ENCODE measurements around the gene CXCL1. TPM values are rescaled to one million over a fixed set of nuclear protein-coding genes. Genes with fewer than 3 reads are reported as not detected.

CXCL1 gene
- total RNA-seq, 1 donor from 2014 or later: 8.2 TPM

DNA sequence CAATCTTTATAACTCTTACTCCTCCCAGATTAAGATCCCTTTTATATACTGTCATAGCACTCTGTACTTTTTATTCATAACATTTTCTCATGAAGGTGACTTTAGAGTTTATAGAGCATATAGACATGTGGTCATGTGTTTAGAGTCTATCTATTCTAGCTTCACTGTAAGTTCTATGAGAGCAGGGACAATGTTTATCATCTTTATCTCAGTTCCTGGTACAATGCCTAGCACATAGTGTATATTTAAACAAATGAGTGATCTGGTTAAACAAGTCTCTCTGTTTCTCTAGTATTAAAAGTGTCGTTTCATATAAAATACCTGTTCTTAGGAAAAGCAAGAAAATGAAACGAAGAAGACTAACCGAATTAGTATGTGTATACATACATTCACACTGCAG, 29.5 kb upstream of the CXCL1 start:
- TF ChIP-seq, protein P1, sequence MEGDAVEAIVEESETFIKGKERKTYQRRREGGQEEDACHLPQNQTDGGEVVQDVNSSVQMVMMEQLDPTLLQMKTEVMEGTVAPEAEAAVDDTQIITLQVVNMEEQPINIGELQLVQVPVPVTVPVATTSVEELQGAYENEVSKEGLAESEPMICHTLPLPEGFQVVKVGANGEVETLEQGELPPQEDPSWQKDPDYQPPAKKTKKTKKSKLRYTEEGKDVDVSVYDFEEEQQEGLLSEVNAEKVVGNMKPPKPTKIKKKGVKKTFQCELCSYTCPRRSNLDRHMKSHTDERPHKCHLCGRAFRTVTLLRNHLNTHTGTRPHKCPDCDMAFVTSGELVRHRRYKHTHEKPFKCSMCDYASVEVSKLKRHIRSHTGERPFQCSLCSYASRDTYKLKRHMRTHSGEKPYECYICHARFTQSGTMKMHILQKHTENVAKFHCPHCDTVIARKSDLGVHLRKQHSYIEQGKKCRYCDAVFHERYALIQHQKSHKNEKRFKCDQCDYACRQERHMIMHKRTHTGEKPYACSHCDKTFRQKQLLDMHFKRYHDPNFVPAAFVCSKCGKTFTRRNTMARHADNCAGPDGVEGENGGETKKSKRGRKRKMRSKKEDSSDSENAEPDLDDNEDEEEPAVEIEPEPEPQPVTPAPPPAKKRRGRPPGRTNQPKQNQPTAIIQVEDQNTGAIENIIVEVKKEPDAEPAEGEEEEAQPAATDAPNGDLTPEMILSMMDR (IDR thresholded peaks at IDR 0.05): no peak
- Histone ChIP-seq H3K4me3 (no peak overlapping the region), H3K9me3 (no peaks in the 10 kb centered on the region), H3K27ac (no peak overlapping the region), H3K4me1 (peaks cover 3% of the 10 kb centered on the region), H3K36me3 (no peaks in the 10 kb centered on the region), H3K27me3 (no peaks in the 10 kb centered on the region)
- intact Hi-C loops (cut with DNase I): no loop called here
- DNase-seq: no peak
- no peak for ATAC-seq

DNA sequence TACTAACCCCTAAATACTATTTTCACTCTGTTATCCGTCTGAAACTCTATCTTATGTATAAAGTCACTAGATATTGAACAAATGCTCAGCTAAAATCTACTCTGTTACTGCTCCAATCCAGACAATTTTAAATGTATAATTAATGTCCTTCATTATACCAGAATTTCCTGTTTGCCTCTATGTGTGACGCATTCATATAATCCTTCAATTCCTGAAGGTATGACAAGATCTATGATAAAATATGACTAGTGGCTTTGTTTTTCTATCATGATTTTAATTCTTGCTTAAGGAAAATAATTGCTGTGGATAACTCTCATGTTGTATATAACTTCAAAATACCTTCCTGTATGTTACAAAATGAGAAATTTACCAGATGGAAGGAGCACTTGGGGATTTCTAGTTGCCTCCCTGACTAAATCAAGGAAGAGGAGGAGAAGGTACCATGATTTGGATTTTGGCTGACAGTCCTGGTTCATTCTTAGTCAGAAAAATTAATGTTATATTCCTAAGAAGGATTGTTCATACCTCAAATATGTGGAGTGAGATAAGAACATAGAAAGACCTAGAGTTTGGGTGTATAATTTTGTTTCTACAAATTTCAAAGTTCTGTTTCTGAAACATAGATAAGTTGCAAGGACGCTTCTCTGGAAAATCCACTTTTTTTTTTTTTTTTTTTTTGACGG, 27.8 kb upstream of the CXCL1 start:
- ATAC-seq (no peak), DNase-seq (no peak)
- TF ChIP-seq, protein P1 (IDR thresholded peaks at IDR 0.05): no peak
- no peaks in the 10 kb centered on the region for H3K27me3 ChIP-seq
- H3K36me3 ChIP-seq: no peaks in the 10 kb centered on the region
- H3K27ac ChIP-seq: no peak overlapping the region
- H3K9me3 ChIP-seq: no peaks in the 10 kb centered on the region
- no peak overlapping the region for H3K4me3 ChIP-seq
- H3K4me1 ChIP-seq: peaks cover 3% of the 10 kb centered on the region
- intact Hi-C loops (cut with DNase I): no loop called here

DNA sequence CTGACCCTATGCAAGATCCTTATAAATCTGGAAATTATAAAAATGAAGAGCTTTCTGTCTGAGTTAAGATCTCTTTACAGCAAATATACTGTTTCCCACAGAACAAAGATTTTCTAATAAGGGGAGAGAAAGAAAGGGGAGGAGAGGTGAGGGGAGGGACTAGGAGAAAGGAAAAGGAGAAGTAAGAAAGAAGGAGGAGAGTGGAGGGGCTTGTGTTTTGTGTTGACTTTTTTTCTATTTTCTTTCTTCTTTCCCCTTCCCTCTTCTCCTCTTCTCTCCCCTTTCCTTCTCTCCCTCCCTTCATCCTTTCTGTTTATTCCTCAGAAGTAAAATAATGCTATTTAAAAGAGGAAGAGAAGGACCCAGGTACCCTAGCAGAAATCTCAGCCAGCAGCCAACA, 26.5 kb upstream of the CXCL1 start:
- no peak for ATAC-seq
- TF ChIP-seq, protein P1 (IDR thresholded peaks at IDR 0.05): no peak
- H3K4me3 ChIP-seq: no peak overlapping the region
- intact Hi-C loops (cut with DNase I): no loop called here
- H3K36me3 ChIP-seq: no peaks in the 10 kb centered on the region
- no peaks in the 10 kb centered on the region for H3K27me3 ChIP-seq
- no peak for DNase-seq
- H3K9me3 ChIP-seq: no peaks in the 10 kb centered on the region
- no peak overlapping the region for H3K27ac ChIP-seq
- no peaks in the 10 kb centered on the region for H3K4me1 ChIP-seq

DNA sequence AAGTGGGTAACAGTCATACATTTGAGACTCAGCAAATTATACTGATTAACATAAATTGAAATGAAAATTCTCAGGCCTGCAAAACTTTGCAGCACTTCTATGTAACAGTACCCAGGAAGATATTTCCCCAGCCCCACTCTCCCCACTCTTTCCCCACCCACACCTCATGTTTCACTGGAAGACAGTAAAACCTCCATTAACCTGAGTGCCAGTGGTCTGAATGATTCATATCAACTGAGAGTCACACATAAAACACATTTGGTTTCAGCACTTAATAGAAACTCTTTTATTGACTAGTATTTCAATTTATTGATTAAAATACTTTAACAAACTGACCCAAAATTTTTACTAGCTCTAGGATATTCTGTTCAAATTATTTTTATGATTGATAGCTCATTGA, 25.8 kb upstream of the CXCL1 start:
- Histone ChIP-seq H3K4me1 (no peaks in the 10 kb centered on the region), H3K27me3 (no peaks in the 10 kb centered on the region), H3K27ac (no peak overlapping the region), H3K9me3 (no peaks in the 10 kb centered on the region), H3K36me3 (no peaks in the 10 kb centered on the region), H3K4me3 (no peak overlapping the region)
- DNase-seq (no peak), ATAC-seq (no peak)
- TF ChIP-seq, protein P1 (IDR thresholded peaks at IDR 0.05): no peak
- intact Hi-C loops (cut with DNase I): no loop called here

DNA sequence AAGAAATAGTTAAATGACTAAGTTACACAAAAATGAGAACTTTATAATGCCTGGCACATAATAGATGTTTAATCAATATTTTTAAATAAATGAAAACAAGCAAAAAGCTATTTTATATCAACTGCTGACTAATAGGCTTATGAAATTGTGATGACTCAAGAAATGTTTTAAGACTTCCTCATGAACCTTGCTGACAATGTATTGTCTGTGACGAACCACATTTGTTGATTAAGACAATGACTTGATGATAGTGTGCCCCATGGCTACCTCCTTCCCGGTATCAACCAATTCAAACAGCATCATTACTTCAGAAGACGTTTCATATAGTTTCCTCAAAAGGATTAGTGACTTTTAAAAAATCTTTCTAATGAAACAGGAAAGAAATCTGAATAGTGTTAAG, 24.8 kb upstream of the CXCL1 start:
- Histone ChIP-seq H3K27ac (no peak overlapping the region), H3K4me3 (no peak overlapping the region), H3K36me3 (no peaks in the 10 kb centered on the region), H3K4me1 (no peaks in the 10 kb centered on the region), H3K27me3 (no peaks in the 10 kb centered on the region), H3K9me3 (no peaks in the 10 kb centered on the region)
- DNase-seq (no peak), ATAC-seq (peak; percentile 36)
- TF ChIP-seq, protein P1 (IDR thresholded peaks at IDR 0.05): no peak
- intact Hi-C loops (cut with DNase I): no loop called here

DNA sequence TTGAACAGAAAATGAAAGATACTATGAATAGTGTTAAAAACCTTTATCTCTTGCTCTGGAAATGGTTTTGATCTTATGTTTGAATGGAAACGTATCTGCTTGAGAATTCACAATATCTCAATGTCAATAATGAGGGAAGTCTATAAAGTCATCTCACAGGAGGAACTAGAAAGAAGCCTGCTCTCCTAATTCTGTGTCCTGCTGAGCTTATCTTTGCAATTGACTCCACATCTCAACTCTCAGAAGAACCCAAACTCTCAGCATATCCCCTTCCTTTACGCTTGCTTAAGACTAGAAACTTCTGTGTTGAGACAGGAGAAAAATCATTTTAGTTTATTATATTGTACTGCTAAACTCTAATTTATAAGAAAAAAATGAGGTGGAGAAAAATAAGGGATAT, 24.4 kb upstream of the CXCL1 start:
- H3K4me3 ChIP-seq: no peak overlapping the region
- H3K36me3 ChIP-seq: no peaks in the 10 kb centered on the region
- TF ChIP-seq, protein P1 (IDR thresholded peaks at IDR 0.05): no peak
- no peak for ATAC-seq
- DNase-seq: no peak
- intact Hi-C loops (cut with DNase I): no loop called here
- H3K27ac ChIP-seq: no peak overlapping the region
- no peaks in the 10 kb centered on the region for H3K4me1 ChIP-seq
- no peaks in the 10 kb centered on the region for H3K9me3 ChIP-seq
- H3K27me3 ChIP-seq: no peaks in the 10 kb centered on the region

Data from upper lobe of right lung (tissue), 1 donor.